ENCODE results near the gene KRT36.
A peak's percentile ranks its signal among the peaks of the same experiment; 100 is the strongest.

KRT36 gene

GRCh38 chr17:41489531-41489930 lies at the start of gene KRT36:
Gene KRT36, minus strand, starts transcription at chr17:41489910. Its CDS starts 46 bp downstream, at chr17:41489864.
- no peak for TF ChIP-seq CTCF (conservative IDR thresholded peaks at IDR 0.05)
- no peak for TF ChIP-seq ZFX (IDR thresholded peaks at IDR 0.05)
- no peak within 1 kb of the TSS for H3K27ac ChIP-seq

GRCh38 chr17:41539071-41539492 lies 49.4 kb upstream of the KRT36 start:
- H3K27ac ChIP-seq = peak overlapping the region; percentile 72

GRCh38 chr17:41538565-41538991 lies 48.9 kb upstream of the KRT36 start:
- TF ChIP-seq ZFX (IDR thresholded peaks at IDR 0.05) (no peak), CTCF (conservative IDR thresholded peaks at IDR 0.05) (no peak)

More at GRCh38 chr17:41539071-41539492, 49.4 kb upstream of the KRT36 start:
- no peak for TF ChIP-seq CTCF (conservative IDR thresholded peaks at IDR 0.05)
- TF ChIP-seq ZFX (IDR thresholded peaks at IDR 0.05) = no peak; the same call in 1 of the 2 replicates

GRCh38 chr17:41537990-41538389 lies 48.3 kb upstream of the KRT36 start:
- peak overlapping the region; percentile 72 for H3K27ac ChIP-seq
- TF ChIP-seq ZFX (IDR thresholded peaks at IDR 0.05) = no peak
- TF ChIP-seq CTCF (conservative IDR thresholded peaks at IDR 0.05) = no peak

More at GRCh38 chr17:41538565-41538991, 48.9 kb upstream of the KRT36 start:
- H3K27ac ChIP-seq = peak overlapping the region; percentile 72

GRCh38 chr17:41537614-41537954 lies 47.9 kb upstream of the KRT36 start:
- H3K27ac ChIP-seq = peak overlapping the region; percentile 72
- TF ChIP-seq ZFX (IDR thresholded peaks at IDR 0.05) = no peak
- TF ChIP-seq CTCF (conservative IDR thresholded peaks at IDR 0.05) = no peak

GRCh38 chr17:41536741-41537613 lies 47.3 kb upstream of the KRT36 start:
- peak overlapping the region; percentile 72 for H3K27ac ChIP-seq
- TF ChIP-seq CTCF (conservative IDR thresholded peaks at IDR 0.05) (no peak), ZFX (IDR thresholded peaks at IDR 0.05) (no peak)

GRCh38 chr17:41535764-41536481 lies 46.2 kb upstream of the KRT36 start:
- TF ChIP-seq CTCF (conservative IDR thresholded peaks at IDR 0.05) = no peak
- TF ChIP-seq ZFX (IDR thresholded peaks at IDR 0.05) = no peak
- peak overlapping the region; percentile 72 for H3K27ac ChIP-seq
